Measurements from ENCODE around the gene PPM1K. TPM values are rescaled to one million over a fixed set of nuclear protein-coding genes. Genes with fewer than 3 reads are reported as not detected.

Gene PPM1K
- polyA plus RNA-seq, 1 donor from 2014 or later: 177 TPM

DNA sequence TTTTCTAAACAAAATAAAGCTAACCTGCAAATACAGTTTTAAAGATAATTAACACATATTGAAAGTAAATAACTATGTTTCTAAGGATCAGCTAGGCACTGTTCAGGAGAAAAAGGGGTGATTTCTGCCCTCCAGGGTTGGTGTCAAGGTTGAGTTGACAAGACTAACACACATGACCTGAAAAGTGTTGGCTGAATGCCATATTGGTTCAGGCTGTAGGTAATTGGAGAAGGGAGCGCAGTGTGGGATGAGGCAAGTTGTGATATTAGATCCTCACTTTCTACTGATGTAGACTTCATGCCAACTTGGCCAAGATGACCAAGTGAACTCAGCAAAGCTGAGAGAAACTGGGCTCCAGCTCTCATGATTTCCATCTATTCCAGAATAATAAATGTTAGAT is 42.2 kb downstream of the PPM1K start:
- no peaks in the 10 kb centered on the region for H3K27me3 ChIP-seq (ENCODE audit: insufficient read depth, low read depth, low read length)
- no peaks in the 10 kb centered on the region for H3K9me3 ChIP-seq (ENCODE audit: low read length)
- no peak overlapping the region for H3K4me2 ChIP-seq (ENCODE audit: low read length)
- TF ChIP-seq SMC3 (conservative IDR thresholded peaks at IDR 0.05; ENCODE audit: poor library complexity) (no peak), MXI1 (conservative IDR thresholded peaks at IDR 0.05; ENCODE audit: poor library complexity, severe bottlenecking) (no peak), TAF1 (IDR thresholded peaks at IDR 0.05; ENCODE audit: low read depth) (no peak), EZH2 (IDR thresholded peaks at IDR 0.05; ENCODE audit: borderline replicate concordance, insufficient read depth, low read length, poor library complexity, severe bottlenecking) (no peak), EP300 (conservative IDR thresholded peaks at IDR 0.05; ENCODE audit: poor library complexity, severe bottlenecking) (no peak), POLR2AphosphoS5 (IDR thresholded peaks at IDR 0.05) (no peak), RAD21 (conservative IDR thresholded peaks at IDR 0.05) (no peak)
- TF ChIP-seq, protein P1, sequence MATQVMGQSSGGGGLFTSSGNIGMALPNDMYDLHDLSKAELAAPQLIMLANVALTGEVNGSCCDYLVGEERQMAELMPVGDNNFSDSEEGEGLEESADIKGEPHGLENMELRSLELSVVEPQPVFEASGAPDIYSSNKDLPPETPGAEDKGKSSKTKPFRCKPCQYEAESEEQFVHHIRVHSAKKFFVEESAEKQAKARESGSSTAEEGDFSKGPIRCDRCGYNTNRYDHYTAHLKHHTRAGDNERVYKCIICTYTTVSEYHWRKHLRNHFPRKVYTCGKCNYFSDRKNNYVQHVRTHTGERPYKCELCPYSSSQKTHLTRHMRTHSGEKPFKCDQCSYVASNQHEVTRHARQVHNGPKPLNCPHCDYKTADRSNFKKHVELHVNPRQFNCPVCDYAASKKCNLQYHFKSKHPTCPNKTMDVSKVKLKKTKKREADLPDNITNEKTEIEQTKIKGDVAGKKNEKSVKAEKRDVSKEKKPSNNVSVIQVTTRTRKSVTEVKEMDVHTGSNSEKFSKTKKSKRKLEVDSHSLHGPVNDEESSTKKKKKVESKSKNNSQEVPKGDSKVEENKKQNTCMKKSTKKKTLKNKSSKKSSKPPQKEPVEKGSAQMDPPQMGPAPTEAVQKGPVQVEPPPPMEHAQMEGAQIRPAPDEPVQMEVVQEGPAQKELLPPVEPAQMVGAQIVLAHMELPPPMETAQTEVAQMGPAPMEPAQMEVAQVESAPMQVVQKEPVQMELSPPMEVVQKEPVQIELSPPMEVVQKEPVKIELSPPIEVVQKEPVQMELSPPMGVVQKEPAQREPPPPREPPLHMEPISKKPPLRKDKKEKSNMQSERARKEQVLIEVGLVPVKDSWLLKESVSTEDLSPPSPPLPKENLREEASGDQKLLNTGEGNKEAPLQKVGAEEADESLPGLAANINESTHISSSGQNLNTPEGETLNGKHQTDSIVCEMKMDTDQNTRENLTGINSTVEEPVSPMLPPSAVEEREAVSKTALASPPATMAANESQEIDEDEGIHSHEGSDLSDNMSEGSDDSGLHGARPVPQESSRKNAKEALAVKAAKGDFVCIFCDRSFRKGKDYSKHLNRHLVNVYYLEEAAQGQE (IDR thresholded peaks at IDR 0.05; ENCODE audit: borderline replicate concordance): no peak
- TF ChIP-seq, protein P2, sequence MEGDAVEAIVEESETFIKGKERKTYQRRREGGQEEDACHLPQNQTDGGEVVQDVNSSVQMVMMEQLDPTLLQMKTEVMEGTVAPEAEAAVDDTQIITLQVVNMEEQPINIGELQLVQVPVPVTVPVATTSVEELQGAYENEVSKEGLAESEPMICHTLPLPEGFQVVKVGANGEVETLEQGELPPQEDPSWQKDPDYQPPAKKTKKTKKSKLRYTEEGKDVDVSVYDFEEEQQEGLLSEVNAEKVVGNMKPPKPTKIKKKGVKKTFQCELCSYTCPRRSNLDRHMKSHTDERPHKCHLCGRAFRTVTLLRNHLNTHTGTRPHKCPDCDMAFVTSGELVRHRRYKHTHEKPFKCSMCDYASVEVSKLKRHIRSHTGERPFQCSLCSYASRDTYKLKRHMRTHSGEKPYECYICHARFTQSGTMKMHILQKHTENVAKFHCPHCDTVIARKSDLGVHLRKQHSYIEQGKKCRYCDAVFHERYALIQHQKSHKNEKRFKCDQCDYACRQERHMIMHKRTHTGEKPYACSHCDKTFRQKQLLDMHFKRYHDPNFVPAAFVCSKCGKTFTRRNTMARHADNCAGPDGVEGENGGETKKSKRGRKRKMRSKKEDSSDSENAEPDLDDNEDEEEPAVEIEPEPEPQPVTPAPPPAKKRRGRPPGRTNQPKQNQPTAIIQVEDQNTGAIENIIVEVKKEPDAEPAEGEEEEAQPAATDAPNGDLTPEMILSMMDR (IDR thresholded peaks at IDR 0.05; ENCODE audit: poor library complexity, severe bottlenecking): no peak
- H3K36me3 ChIP-seq (ENCODE audit: insufficient read depth, low read length): no peaks in the 10 kb centered on the region
- H3F3A ChIP-seq (ENCODE audit: insufficient read depth, low read length, poor library complexity, severe bottlenecking): no peaks in the 10 kb centered on the region
- no peak overlapping the region for H3K27ac ChIP-seq (ENCODE audit: low read length)
- no peak overlapping the region for H3K4me3 ChIP-seq (ENCODE audit: low read length)
- no peak overlapping the region for H3K9ac ChIP-seq (ENCODE audit: low read length)
- H2AFZ ChIP-seq (ENCODE audit: low read depth, low read length): no peak overlapping the region
- no peaks in the 10 kb centered on the region for H3K9me2 ChIP-seq (ENCODE audit: insufficient read depth, low read length)
- H4K20me1 ChIP-seq (ENCODE audit: insufficient read depth): no peaks in the 10 kb centered on the region
- H3K79me2 ChIP-seq (replicated peaks; ENCODE audit: insufficient read depth, low read length): no peaks in the 10 kb centered on the region

DNA sequence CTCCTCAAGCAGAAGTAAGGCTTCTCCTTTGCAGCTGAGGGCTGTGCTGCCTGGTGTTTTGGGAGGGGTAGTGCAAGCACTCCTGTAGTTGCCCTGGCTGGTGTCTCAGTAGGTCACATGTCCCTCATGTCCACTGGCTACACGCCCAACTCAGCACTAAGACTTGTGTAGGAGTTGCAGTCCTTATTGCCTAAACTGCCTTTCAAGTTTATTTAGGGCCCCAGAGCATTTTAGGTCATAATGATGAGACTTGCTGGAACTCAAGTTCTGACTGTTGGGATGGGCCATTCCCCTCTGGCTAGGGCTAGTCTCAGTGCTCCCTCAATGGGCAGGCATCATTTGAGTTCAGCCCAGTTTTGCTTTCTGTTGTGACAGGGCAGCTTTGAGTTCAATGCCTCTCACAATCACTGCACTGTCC is 44.1 kb downstream of the PPM1K start:
- no peaks in the 10 kb centered on the region for H3K79me2 ChIP-seq (replicated peaks; ENCODE audit: insufficient read depth, low read length)
- no peak overlapping the region for H3K4me3 ChIP-seq (ENCODE audit: low read length)
- H3K27me3 ChIP-seq (ENCODE audit: insufficient read depth, low read depth, low read length): no peaks in the 10 kb centered on the region
- H4K20me1 ChIP-seq (ENCODE audit: insufficient read depth): no peaks in the 10 kb centered on the region
- no peak overlapping the region for H3K27ac ChIP-seq (ENCODE audit: low read length)
- no peak overlapping the region for H2AFZ ChIP-seq (ENCODE audit: low read depth, low read length)
- H3K36me3 ChIP-seq (ENCODE audit: insufficient read depth, low read length): no peaks in the 10 kb centered on the region
- no peak overlapping the region for H3K4me2 ChIP-seq (ENCODE audit: low read length)
- no peak overlapping the region for H3K9ac ChIP-seq (ENCODE audit: low read length)
- TF ChIP-seq SMC3 (conservative IDR thresholded peaks at IDR 0.05; ENCODE audit: poor library complexity) (no peak), EZH2 (IDR thresholded peaks at IDR 0.05; ENCODE audit: borderline replicate concordance, insufficient read depth, low read length, poor library complexity, severe bottlenecking) (no peak), MXI1 (conservative IDR thresholded peaks at IDR 0.05; ENCODE audit: poor library complexity, severe bottlenecking) (no peak), POLR2AphosphoS5 (IDR thresholded peaks at IDR 0.05) (no peak), EP300 (conservative IDR thresholded peaks at IDR 0.05; ENCODE audit: poor library complexity, severe bottlenecking) (no peak), TAF1 (IDR thresholded peaks at IDR 0.05; ENCODE audit: low read depth) (no peak), RAD21 (conservative IDR thresholded peaks at IDR 0.05) (no peak)
- TF ChIP-seq, protein P1 (IDR thresholded peaks at IDR 0.05; ENCODE audit: borderline replicate concordance): no peak
- TF ChIP-seq, protein P2 (IDR thresholded peaks at IDR 0.05; ENCODE audit: poor library complexity, severe bottlenecking): no peak
- H3K9me3 ChIP-seq (ENCODE audit: low read length): no peaks in the 10 kb centered on the region
- no peaks in the 10 kb centered on the region for H3K9me2 ChIP-seq (ENCODE audit: insufficient read depth, low read length)
- H3F3A ChIP-seq (ENCODE audit: insufficient read depth, low read length, poor library complexity, severe bottlenecking): no peaks in the 10 kb centered on the region
